Measurements from ENCODE around the gene SUGP2.

Gene SUGP2

DNA sequence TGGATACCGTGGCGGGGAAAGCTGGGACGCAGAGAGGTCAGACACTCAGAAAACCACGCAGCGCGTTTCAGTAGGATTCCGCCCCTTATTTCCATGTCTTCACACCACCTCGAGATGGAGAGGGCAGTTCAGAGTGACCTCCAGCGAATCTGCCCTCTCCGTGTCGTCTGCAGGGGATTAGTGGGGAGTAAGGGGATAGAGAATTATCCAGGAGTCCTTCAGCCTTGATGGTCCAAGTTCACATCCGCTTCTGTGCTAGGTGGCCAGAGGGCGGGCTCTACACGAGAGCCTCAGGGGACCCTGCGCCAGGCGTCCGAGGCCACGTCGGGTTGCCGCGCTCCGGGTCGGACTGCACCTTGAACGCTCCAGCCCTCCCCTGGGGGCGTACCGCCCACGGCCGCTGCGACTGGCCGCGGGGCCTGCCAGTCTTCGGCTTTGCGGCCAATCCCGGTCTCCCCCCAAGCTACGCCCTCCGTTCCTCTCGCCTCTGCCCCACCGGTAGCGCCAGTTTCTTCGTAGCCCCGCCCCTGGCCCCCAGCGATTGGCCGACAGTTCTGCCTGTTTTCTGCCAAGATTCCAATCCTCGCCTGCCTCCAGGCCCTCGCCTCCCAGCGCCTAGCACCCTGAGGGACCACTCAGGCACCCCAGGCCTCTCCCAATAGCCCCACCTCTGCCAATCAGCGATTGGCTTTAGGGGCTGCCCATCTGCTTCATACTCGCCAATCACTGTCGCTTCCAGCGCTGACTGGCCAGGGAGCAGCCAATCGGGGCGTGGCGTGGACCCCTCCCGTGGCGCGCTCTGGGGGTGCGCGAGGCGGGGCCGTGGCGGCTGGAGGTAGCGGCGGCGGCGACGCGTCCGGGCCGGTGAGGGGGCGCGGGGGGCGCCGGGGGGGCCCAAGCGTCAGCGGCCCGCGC is 30.1 kb upstream of the SUGP2 start, which contains the start of gene SLC25A42:
Gene SLC25A42 (plus strand): TSS at position 812 of the 915 bp plus-strand sequence. CDS start 32,131 bp downstream, outside the sequence.
- ATAC-seq (ENCODE audit: low read depth) (peak; percentile 97), DNase-seq (ENCODE audit: low spot score) (peak; percentile 99)
- TF ChIP-seq CTCF (IDR thresholded peaks at IDR 0.05; ENCODE audit: poor library complexity, severe bottlenecking) = no peak
- H3K4me1 ChIP-seq (ENCODE audit: insufficient read depth, poor library complexity, severe bottlenecking) = peaks cover 4% of the 10 kb centered on the region
- no peaks in the 10 kb centered on the region for H3K27me3 ChIP-seq (ENCODE audit: insufficient read depth, poor library complexity, severe bottlenecking)
- H3K9me3 ChIP-seq (ENCODE audit: severe bottlenecking) = no peaks in the 10 kb centered on the region
- no peak within 1 kb of the TSS for H3K27ac ChIP-seq (ENCODE audit: poor library complexity, severe bottlenecking)
- H3K36me3 ChIP-seq (ENCODE audit: low read depth) = no peaks in the 10 kb centered on the region; the same call in 1 of the 2 replicates
- peak within 1 kb of the TSS; percentile 59 for H3K4me3 ChIP-seq (ENCODE audit: severe bottlenecking)

DNA sequence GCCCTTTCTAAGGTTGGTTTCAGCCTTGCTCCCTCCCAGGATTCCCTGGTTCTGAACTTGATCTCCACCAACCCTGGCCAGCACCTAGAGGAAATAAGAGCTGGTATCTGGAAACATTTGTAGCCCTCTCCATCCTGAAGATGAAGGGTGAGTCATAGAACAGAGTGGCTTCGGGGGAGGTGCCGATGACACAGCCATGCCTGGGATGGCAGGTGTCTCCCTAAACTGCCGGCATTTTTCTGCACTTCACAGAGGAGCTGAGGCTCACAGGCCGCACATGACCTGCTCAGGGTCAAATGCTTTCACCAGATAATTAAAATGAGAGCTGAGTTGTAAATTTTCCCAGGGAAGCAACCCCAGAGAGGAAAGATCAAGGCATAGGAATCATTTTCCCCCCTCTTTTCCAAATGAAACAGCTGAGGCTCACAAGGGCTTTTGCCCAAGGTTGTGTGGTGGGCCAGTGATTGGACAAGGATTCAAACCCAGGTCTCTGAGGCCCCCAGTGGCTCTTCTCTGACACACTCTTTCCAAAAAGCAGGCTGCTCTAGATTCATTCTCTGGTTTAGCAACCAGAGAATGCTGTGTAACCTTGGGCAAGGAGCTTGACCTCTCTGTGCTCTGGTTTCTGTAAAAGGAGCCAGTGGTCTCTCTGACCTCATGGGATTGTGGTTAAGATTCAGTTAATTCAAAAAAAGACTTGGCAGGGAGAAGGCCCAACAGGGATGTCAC is 29.3 kb upstream of the SUGP2 start:
- no peaks in the 10 kb centered on the region for H3K9me3 ChIP-seq (ENCODE audit: severe bottlenecking)
- no peak overlapping the region for H3K27ac ChIP-seq (ENCODE audit: poor library complexity, severe bottlenecking)
- H3K4me1 ChIP-seq (ENCODE audit: insufficient read depth, poor library complexity, severe bottlenecking) = peaks cover 4% of the 10 kb centered on the region
- DNase-seq (ENCODE audit: low spot score) (no peak), ATAC-seq (ENCODE audit: low read depth) (no peak)
- TF ChIP-seq CTCF (IDR thresholded peaks at IDR 0.05; ENCODE audit: poor library complexity, severe bottlenecking) = no peak
- H3K36me3 ChIP-seq (ENCODE audit: low read depth) = peaks cover 7% of the 10 kb centered on the region; the same call in 1 of the 2 replicates
- H3K27me3 ChIP-seq (ENCODE audit: insufficient read depth, poor library complexity, severe bottlenecking) = no peaks in the 10 kb centered on the region
- peak overlapping the region; percentile 59 for H3K4me3 ChIP-seq (ENCODE audit: severe bottlenecking)

- Histone ChIP-seq H3K36me3 (ENCODE audit: low read depth) (peaks cover 14% of the 10 kb centered on the region; the same call in 1 of the 2 replicates), H3K9me3 (ENCODE audit: severe bottlenecking) (no peaks in the 10 kb centered on the region), H3K4me3 (ENCODE audit: severe bottlenecking) (no peak overlapping the region), H3K27me3 (ENCODE audit: insufficient read depth, poor library complexity, severe bottlenecking) (no peaks in the 10 kb centered on the region), H3K27ac (ENCODE audit: poor library complexity, severe bottlenecking) (no peak overlapping the region), H3K4me1 (ENCODE audit: insufficient read depth, poor library complexity, severe bottlenecking) (peaks cover 4% of the 10 kb centered on the region)
- DNase-seq (ENCODE audit: low spot score) (no peak), ATAC-seq (ENCODE audit: low read depth) (no peak)
- TF ChIP-seq CTCF (IDR thresholded peaks at IDR 0.05; ENCODE audit: poor library complexity, severe bottlenecking) = no peak
Measured at GRCh38 chr19:19061506-19061905, 28.2 kb upstream of the SUGP2 start.

- H3K36me3 ChIP-seq (ENCODE audit: low read depth) = peaks cover 16% of the 10 kb centered on the region; the same call in 1 of the 2 replicates
- H3K4me1 ChIP-seq (ENCODE audit: insufficient read depth, poor library complexity, severe bottlenecking) = peaks cover 4% of the 10 kb centered on the region
- no peaks in the 10 kb centered on the region for H3K9me3 ChIP-seq (ENCODE audit: severe bottlenecking)
- no peak overlapping the region for H3K4me3 ChIP-seq (ENCODE audit: severe bottlenecking)
- no peaks in the 10 kb centered on the region for H3K27me3 ChIP-seq (ENCODE audit: insufficient read depth, poor library complexity, severe bottlenecking)
- TF ChIP-seq CTCF (IDR thresholded peaks at IDR 0.05; ENCODE audit: poor library complexity, severe bottlenecking) = no peak
- DNase-seq (ENCODE audit: low spot score) = no peak
- H3K27ac ChIP-seq (ENCODE audit: poor library complexity, severe bottlenecking) = no peak overlapping the region
- no peak for ATAC-seq (ENCODE audit: low read depth)
Measured at GRCh38 chr19:19059837-19060611, 26.7 kb upstream of the SUGP2 start.

All from RWPE2 (cell line).